ENCODE results near the gene FLT4.

The FLT4 gene

GRCh38 chr5:180643191-180643851, 6.1 kb downstream of the FLT4 start:
- Histone ChIP-seq H3K79me2 (ENCODE audit: low read length) (no peaks in the 10 kb centered on the region), H3K9ac (ENCODE audit: low read length) (no peak overlapping the region), H3K9me3 (ENCODE audit: insufficient read depth, low read length) (no peaks in the 10 kb centered on the region), H3K27ac (ENCODE audit: low read length) (no peak overlapping the region), H3K27me3 (ENCODE audit: low read depth, low read length) (no peaks in the 10 kb centered on the region), H4K20me1 (ENCODE audit: insufficient read depth, low read length) (no peaks in the 10 kb centered on the region), H2AFZ (ENCODE audit: low read depth, low read length) (no peak overlapping the region), H3K4me3 (ENCODE audit: low read length) (no peak overlapping the region), H3K4me2 (ENCODE audit: low read length) (no peak overlapping the region), H3K4me1 (ENCODE audit: low read length) (no peaks in the 10 kb centered on the region), H3K36me3 (replicated peaks; ENCODE audit: low read depth, low read length) (no peaks in the 10 kb centered on the region)
- TF ChIP-seq EZH2phosphoT487 (IDR thresholded peaks at IDR 0.05; ENCODE audit: low read depth): no peak
- TF ChIP-seq, protein P1, sequence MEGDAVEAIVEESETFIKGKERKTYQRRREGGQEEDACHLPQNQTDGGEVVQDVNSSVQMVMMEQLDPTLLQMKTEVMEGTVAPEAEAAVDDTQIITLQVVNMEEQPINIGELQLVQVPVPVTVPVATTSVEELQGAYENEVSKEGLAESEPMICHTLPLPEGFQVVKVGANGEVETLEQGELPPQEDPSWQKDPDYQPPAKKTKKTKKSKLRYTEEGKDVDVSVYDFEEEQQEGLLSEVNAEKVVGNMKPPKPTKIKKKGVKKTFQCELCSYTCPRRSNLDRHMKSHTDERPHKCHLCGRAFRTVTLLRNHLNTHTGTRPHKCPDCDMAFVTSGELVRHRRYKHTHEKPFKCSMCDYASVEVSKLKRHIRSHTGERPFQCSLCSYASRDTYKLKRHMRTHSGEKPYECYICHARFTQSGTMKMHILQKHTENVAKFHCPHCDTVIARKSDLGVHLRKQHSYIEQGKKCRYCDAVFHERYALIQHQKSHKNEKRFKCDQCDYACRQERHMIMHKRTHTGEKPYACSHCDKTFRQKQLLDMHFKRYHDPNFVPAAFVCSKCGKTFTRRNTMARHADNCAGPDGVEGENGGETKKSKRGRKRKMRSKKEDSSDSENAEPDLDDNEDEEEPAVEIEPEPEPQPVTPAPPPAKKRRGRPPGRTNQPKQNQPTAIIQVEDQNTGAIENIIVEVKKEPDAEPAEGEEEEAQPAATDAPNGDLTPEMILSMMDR (IDR thresholded peaks at IDR 0.05; ENCODE audit: low read depth, low read length): no peak

DNA sequence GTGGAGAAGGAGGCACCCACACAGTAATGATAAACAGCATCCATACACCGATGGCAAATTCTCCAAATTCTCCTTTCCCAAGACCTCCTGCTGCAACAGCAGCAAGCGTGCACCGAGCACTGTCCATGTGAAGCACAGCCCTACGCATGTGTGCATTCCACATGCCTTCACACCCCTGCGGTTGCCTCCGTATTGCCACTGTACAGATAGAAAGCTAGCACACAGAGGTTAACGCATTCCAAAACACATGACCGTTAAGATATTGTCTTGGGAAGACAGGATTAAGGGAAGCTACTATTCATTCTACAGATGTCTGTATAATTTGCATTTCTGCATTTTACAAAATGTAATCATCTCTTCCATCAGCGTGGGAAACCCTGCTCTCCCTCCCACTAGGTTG, 6.6 kb downstream of the FLT4 start:
- Histone ChIP-seq H3K4me2 (ENCODE audit: low read length) (no peak overlapping the region), H3K4me1 (ENCODE audit: low read length) (no peaks in the 10 kb centered on the region), H3K36me3 (replicated peaks; ENCODE audit: low read depth, low read length) (no peaks in the 10 kb centered on the region), H3K27me3 (ENCODE audit: low read depth, low read length) (no peaks in the 10 kb centered on the region), H3K9me3 (ENCODE audit: insufficient read depth, low read length) (no peaks in the 10 kb centered on the region), H2AFZ (ENCODE audit: low read depth, low read length) (no peak overlapping the region), H3K79me2 (ENCODE audit: low read length) (no peaks in the 10 kb centered on the region), H3K9ac (ENCODE audit: low read length) (no peak overlapping the region), H3K27ac (ENCODE audit: low read length) (no peak overlapping the region), H4K20me1 (ENCODE audit: insufficient read depth, low read length) (no peaks in the 10 kb centered on the region), H3K4me3 (ENCODE audit: low read length) (no peak overlapping the region)
- TF ChIP-seq EZH2phosphoT487 (IDR thresholded peaks at IDR 0.05; ENCODE audit: low read depth): no peak
- TF ChIP-seq, protein P1 (IDR thresholded peaks at IDR 0.05; ENCODE audit: low read depth, low read length): no peak

GRCh38 chr5:180642181-180642775, 7.1 kb downstream of the FLT4 start:
- Histone ChIP-seq H3K27me3 (ENCODE audit: low read depth, low read length) (no peaks in the 10 kb centered on the region), H3K27ac (ENCODE audit: low read length) (no peak overlapping the region), H3K4me1 (ENCODE audit: low read length) (no peaks in the 10 kb centered on the region), H3K4me2 (ENCODE audit: low read length) (no peak overlapping the region), H2AFZ (ENCODE audit: low read depth, low read length) (no peak overlapping the region), H3K9ac (ENCODE audit: low read length) (no peak overlapping the region), H3K36me3 (replicated peaks; ENCODE audit: low read depth, low read length) (no peaks in the 10 kb centered on the region), H3K79me2 (ENCODE audit: low read length) (no peaks in the 10 kb centered on the region), H4K20me1 (ENCODE audit: insufficient read depth, low read length) (no peaks in the 10 kb centered on the region), H3K9me3 (ENCODE audit: insufficient read depth, low read length) (no peaks in the 10 kb centered on the region), H3K4me3 (ENCODE audit: low read length) (no peak overlapping the region)
- TF ChIP-seq EZH2phosphoT487 (IDR thresholded peaks at IDR 0.05; ENCODE audit: low read depth): no peak

DNA sequence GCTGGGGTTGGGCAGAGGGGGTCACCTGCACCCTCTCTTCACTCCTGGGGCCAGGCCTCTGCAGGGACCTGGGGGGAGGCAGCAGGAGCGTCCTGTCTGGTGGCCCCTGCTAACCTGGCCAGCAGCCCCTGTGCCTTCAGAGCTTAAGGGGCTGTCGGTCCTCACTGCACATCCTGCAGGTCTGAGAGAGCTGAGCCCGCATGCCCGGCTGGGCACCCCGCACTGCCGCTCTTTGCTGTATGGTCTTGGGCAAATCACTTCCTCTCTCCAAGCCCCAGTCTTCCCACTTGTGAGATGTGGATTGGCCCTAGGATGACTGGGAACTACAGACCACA, 7.9 kb downstream of the FLT4 start:
- H3K79me2 ChIP-seq (ENCODE audit: low read length): no peaks in the 10 kb centered on the region
- no peaks in the 10 kb centered on the region for H3K4me1 ChIP-seq (ENCODE audit: low read length)
- H3K9me3 ChIP-seq (ENCODE audit: insufficient read depth, low read length): no peaks in the 10 kb centered on the region
- H3K4me3 ChIP-seq (ENCODE audit: low read length): no peak overlapping the region
- H3K27me3 ChIP-seq (ENCODE audit: low read depth, low read length): no peaks in the 10 kb centered on the region
- H4K20me1 ChIP-seq (ENCODE audit: insufficient read depth, low read length): no peaks in the 10 kb centered on the region
- no peaks in the 10 kb centered on the region for H3K36me3 ChIP-seq (replicated peaks; ENCODE audit: low read depth, low read length)
- H3K9ac ChIP-seq (ENCODE audit: low read length): no peak overlapping the region
- no peak overlapping the region for H3K4me2 ChIP-seq (ENCODE audit: low read length)
- no peak for TF ChIP-seq EZH2phosphoT487 (IDR thresholded peaks at IDR 0.05; ENCODE audit: low read depth)
- TF ChIP-seq, protein P1 (IDR thresholded peaks at IDR 0.05; ENCODE audit: low read depth, low read length): no peak
- H3K27ac ChIP-seq (ENCODE audit: low read length): no peak overlapping the region
- H2AFZ ChIP-seq (ENCODE audit: low read depth, low read length): no peak overlapping the region
